VCaP (cell line): Measurements from ENCODE around the gene COPS3.

ENCODE experiments used
- H3K27ac ChIP-seq: fragments of 450-650 bp; 2 replicates; pipeline ENCODE4 v1.5.1; 2017
- CTCF ChIP-seq: fragments of 450-650 bp; conservative IDR thresholded peaks from 2 replicates; pipeline ENCODE4 v1.5.1; 2017; ENCODE audit warnings: mild to moderate bottlenecking, moderate library complexity

Gene COPS3

DNA sequence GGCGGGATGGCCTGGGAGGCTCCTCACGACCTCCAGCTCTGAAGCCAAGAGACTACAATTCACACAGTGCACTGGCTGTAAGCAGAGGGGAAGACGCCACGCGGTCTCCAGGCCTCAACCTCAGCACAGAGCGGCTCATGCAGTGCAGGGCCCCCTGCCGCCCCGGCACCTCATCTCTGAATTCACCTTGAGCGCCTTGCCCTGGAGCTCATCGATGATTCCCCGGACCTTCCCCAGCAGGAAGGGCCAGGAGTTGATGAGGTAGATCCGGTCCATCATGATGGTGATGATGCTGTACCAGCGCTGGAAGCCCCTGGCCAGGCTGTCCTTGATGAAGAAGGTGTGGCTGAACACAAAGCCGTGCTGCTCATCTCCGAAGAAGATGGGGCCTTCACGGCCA lies 57.3 kb downstream of the COPS3 start:
- H3K27ac ChIP-seq: no peak overlapping the region
- no peak for TF ChIP-seq CTCF

- no peak overlapping the region for H3K27ac ChIP-seq
- TF ChIP-seq CTCF: no peak
These were observed 59.7 kb downstream of the COPS3 start for GRCh38 chr17:17221329-17221728.

DNA sequence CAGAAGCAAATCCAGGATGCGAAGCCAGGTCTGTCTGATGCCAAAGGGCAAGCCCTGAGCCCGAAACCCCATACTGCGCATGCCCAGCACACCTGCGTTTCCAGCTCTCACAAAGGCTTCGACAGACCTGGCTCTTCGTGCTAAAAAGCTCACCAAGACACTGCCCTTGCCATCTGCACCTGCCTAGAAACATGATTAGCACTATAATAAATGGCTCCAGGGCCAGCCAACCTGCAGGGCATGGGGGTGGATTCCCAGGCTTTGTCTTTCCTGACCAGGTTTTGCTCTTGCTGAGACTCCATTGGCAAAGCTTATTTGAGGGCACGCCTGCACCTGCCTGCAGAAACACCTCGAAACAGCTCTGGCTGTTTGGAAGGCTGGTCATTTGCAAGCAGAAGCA lies 60.5 kb downstream of the COPS3 start:
- no peak for TF ChIP-seq CTCF
- H3K27ac ChIP-seq: no peak overlapping the region

DNA sequence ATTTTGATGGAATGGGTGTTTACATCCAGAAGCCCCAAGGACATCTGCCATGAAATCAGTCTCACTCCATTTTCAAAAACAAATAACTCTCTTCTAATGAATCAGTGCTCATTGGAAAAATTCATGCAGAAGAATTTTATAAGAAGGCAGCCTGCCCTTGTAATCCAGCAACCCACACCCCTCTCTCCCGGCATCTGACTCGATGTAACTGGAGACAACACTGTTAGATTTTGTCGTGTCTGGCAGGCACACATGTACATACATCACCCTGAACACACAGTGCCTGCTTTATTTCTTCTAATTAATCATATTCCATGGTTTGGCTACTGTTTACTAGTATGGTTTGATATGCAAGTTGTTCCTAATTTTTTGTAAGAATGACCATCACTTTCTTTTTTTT lies 63.1 kb downstream of the COPS3 start:
- peak overlapping the region; percentile 27 for H3K27ac ChIP-seq
- no peak for TF ChIP-seq CTCF

DNA sequence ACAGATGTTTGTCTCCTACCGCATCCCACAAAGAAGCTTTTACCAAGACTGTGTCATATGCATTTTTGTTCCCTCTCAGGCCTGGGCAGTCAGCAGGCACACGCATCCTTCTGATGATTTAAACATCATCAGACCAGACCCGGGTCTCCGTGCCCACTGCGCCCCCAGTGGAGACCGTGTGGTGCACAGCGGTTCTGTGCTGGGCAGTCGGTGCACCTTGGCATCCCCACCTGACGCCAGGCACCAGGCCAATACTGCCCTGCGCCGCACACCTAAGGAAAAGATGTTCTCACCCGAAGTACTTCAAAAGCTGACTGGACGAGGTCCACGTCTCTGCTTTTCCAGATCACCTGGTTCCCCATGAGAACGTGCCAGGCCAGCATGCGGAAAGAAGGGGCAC lies 64.3 kb downstream of the COPS3 start:
- peak; percentile 88 for TF ChIP-seq CTCF
- H3K27ac ChIP-seq: peak overlapping the region; percentile 27

DNA sequence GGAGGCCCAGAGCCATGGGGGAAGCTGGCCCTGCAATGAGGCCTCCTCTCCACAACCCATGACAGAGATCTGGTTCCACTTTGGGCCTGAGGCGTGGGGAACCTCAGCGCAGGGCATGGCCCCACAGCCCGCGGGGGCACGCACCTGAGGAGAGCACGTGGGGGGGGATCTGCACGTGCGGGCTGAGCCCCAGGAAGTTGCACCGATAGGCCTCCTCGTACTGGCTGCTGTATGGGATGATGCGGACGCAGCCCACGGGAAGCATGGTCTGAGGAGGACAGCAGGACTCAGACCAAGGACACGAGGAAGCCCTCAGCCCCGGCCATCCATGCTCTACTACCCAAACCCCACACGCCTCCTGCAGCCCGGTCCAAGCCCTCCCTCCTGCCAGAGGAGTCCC lies 64.8 kb downstream of the COPS3 start:
- no peak overlapping the region for H3K27ac ChIP-seq
- TF ChIP-seq CTCF: no peak

DNA sequence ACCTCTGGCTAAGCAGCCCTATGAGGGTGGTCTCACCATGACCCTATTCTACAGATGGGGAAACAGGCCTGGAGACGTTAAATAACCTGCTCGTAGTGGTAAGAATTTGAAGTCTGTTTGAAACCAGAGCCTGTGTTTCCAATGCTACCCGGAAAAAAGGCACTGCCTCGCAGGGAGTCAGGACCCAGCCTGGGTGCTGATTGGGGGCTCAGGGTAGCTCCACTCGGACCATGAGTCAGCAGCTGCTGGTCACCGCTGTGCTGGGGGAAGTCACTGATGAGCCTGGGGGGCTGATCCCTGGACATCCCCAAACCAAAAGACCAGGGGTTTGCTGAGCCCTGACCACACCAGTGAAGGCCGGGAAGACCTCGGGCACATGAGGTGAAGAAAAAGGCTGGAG lies 65.5 kb downstream of the COPS3 start:
- no peak for TF ChIP-seq CTCF
- no peak overlapping the region for H3K27ac ChIP-seq
